B cell (primary cell): ENCODE measurements around the gene DNAJC15.

Experiments used
- CTCF ChIP-seq: fragments of 200-600 bp; IDR thresholded peaks from one replicate; pipeline ENCODE4 v1.8.0; 2022; ENCODE audit warnings: antibody characterized with exemption, mild to moderate bottlenecking
- EZH2 ChIP-seq: IDR thresholded peaks from 2 replicates; pipeline ENCODE4 v1.6.1; 2012; ENCODE audit warnings: borderline replicate concordance, low read depth, mild to moderate bottlenecking, moderate library complexity, low read length; ENCODE audit not compliant: insufficient read depth, poor library complexity, severe bottlenecking

GRCh38 chr13:43129511-43130110, 106.2 kb downstream of the DNAJC15 start:
- no peak for TF ChIP-seq CTCF
- TF ChIP-seq EZH2: no peak
